NT2/D1 (cell line): ENCODE data around the gene RASA1.

Experiments
- SUZ12 ChIP-seq: IDR thresholded peaks from 2 replicates; pipeline ENCODE4 v1.6.1; 2011; ENCODE audit not compliant: insufficient read length, insufficient read depth; ENCODE audit errors: extremely low read depth
- ZNF274 ChIP-seq: IDR thresholded peaks from 2 replicates; pipeline ENCODE4 v1.6.1; 2011; ENCODE audit warnings: mild to moderate bottlenecking, low read depth, low read length

DNA sequence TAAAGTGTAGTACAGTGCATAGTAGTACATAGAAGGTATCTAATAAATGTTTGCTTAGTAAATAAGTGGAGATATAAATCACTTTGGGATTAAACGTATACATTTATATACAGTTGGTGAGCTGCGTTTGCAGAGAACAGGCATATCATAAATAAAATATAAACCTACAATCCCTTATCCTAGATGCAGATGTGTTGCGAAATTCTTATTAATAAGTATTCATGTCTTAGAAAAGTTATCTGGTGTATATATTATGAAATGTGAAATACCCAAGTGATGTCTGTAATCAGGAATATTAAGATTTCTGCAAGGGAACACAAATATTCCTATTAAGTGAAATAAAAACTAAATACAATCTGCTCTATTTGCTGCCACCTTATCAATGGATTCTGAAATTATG lies 136.2 kb downstream of the RASA1 start:
- TF ChIP-seq SUZ12 (no peak), ZNF274 (no peak)
